HepG2 (cell line): Measurements from ENCODE around the gene ACOT13. TPM values are rescaled to one million over a fixed set of nuclear protein-coding genes. Genes with fewer than 3 reads are reported as not detected.

Source experiments
- CCAR2 ChIP-seq: fragments of 200-400 bp; formaldehyde crosslinking; optimal IDR thresholded peaks from 2 replicates; pipeline ENCODE3; 2018; ENCODE audit warnings: low read depth, mild to moderate bottlenecking, low read length, moderate library complexity
- DMTF1 ChIP-seq: sonication (generic); formaldehyde crosslinking; IDR thresholded peaks from 2 replicates; pipeline ENCODE4 v1.4.0; 2020; ENCODE audit warnings: mild to moderate bottlenecking, missing genetic modification reagents
- ELF4 ChIP-seq: sonication (generic); formaldehyde crosslinking; IDR thresholded peaks from 2 replicates; pipeline ENCODE4 v1.5.0; 2020; ENCODE audit warnings: missing genetic modification reagents, mild to moderate bottlenecking, moderate library complexity, borderline replicate concordance
- HINFP ChIP-seq: sonication (generic); formaldehyde crosslinking; IDR thresholded peaks from 2 replicates; pipeline ENCODE4 v1.4.0; 2020; ENCODE audit warnings: low read depth, mild to moderate bottlenecking, missing genetic modification reagents
- IKZF4 ChIP-seq: sonication (generic); formaldehyde crosslinking; IDR thresholded peaks from 2 replicates; pipeline ENCODE4 v1.5.1; 2020; ENCODE audit warnings: borderline replicate concordance, mild to moderate bottlenecking, low read depth, missing genetic modification reagents; ENCODE audit errors: not compliant biosample characterization
- NFIB ChIP-seq: sonication (generic); formaldehyde crosslinking; IDR thresholded peaks from 2 replicates; pipeline ENCODE4 v1.9.0; 2021; ENCODE audit warnings: missing genetic modification reagents, mild to moderate bottlenecking, borderline replicate concordance
- REPIN1 ChIP-seq: sonication (generic); formaldehyde crosslinking; IDR thresholded peaks from 2 replicates; pipeline ENCODE4 v1.8.0; 2022; ENCODE audit warnings: missing genetic modification reagents, low read depth, mild to moderate bottlenecking, borderline replicate concordance
- SSRP1 ChIP-seq: IDR thresholded peaks from 2 replicates; pipeline ENCODE4 v1.6.1; 2016; ENCODE audit warnings: control low read depth
- ZBTB7A ChIP-seq: sonication (generic); formaldehyde crosslinking; IDR thresholded peaks from 2 replicates; pipeline ENCODE4 v1.8.0; 2022; ENCODE audit warnings: mild to moderate bottlenecking, missing genetic modification reagents
- ZMAT5 ChIP-seq: sonication (generic); formaldehyde crosslinking; IDR thresholded peaks from 2 replicates; pipeline ENCODE4 v1.5.0; 2020; ENCODE audit warnings: mild to moderate bottlenecking, low read depth, missing genetic modification reagents, borderline replicate concordance
- ZNF274 ChIP-seq: sonication (generic); formaldehyde crosslinking; IDR thresholded peaks from 2 replicates; pipeline ENCODE4 v1.5.1; 2020; ENCODE audit warnings: mild to moderate bottlenecking, missing genetic modification reagents
- ZNF276 ChIP-seq: sonication (generic); formaldehyde crosslinking; IDR thresholded peaks from 2 replicates; pipeline ENCODE4 v1.4.0; 2020; ENCODE audit warnings: mild to moderate bottlenecking, low read depth, missing genetic modification reagents
- ZNF3 ChIP-seq: IDR thresholded peaks from 2 replicates; pipeline ENCODE4 v1.7.0; 2017; ENCODE audit warnings: inconsistent platforms
- ZNF441 ChIP-seq: sonication (generic); formaldehyde crosslinking; IDR thresholded peaks from 2 replicates; pipeline ENCODE4 v1.7.0; 2021; ENCODE audit warnings: missing genetic modification reagents, borderline replicate concordance
- ZNF569 ChIP-seq: sonication (generic); formaldehyde crosslinking; IDR thresholded peaks from 2 replicates; pipeline ENCODE4 v1.5.0; 2020; ENCODE audit warnings: mild to moderate bottlenecking, missing genetic modification reagents, moderate library complexity, borderline replicate concordance
- ZNF770 ChIP-seq: sonication (generic); formaldehyde crosslinking; IDR thresholded peaks from 2 replicates; pipeline ENCODE4 v1.5.0; 2020; ENCODE audit warnings: mild to moderate bottlenecking, missing genetic modification reagents
- polyA plus RNA-seq, 8 experiments: library from polyadenylated mRNA; depleted of rRNA in 3 of 8; stranded (reverse) in 7 of 8; unstranded in 1 of 8; fragments of >200 nt; fragmentation: Illumina TruSeq in 4 of 8; extraction: Trizol in 4 of 8; gene quantifications; 2 replicates each; pipeline versions ENCODE4 v1.2.1 to v1.2.3, GENCODE V29; 2011 to 2016; ENCODE audit warnings: low read depth in 4 of 8, missing spikeins in 1 of 8, mixed read lengths in 1 of 8; ENCODE audit not compliant: insufficient read depth in 1 of 8
- total RNA-seq, 5 experiments: library from RNA; depleted of rRNA; stranded (reverse); fragments of >200 nt; fragmentation: Illumina TruSeq; extraction: Trizol; gene quantifications; 2 replicates each; pipeline ENCODE4 v1.2.3, GENCODE V29; 2016; ENCODE audit warnings: low read depth in 1 of 5

Gene ACOT13
- total and polyA plus RNA-seq, 2 of the 13 experiments (the other 11 are each of a cell fraction or from before 2014, with no cell fraction given): 31.5 to 45.1 TPM

GRCh38 chr6:24666097-24666640, 708 bp upstream of the ACOT13 start (continued):
- TF ChIP-seq ZNF770 (CRISPR knock-in tag) (peak; percentile 19), REPIN1 (peak; percentile 5; the same call in 1 of the 2 replicates), ZNF276 (0 out of 2 replicates have a peak, but pooled peaks have one; percentile 39), HINFP (CRISPR knock-in tag) (peak; percentile 1; the same call in 1 of the 2 replicates), ZNF569 (CRISPR knock-in tag) (0 out of 2 replicates have a peak, but pooled peaks have one; percentile 3), ZBTB7A (CRISPR knock-in tag) (no peak), ELF4 (CRISPR knock-in tag) (peak; percentile 73), ZNF441 (peak; percentile 17; the same call in 1 of the 2 replicates), SSRP1 (peak; percentile 84; the same call in 1 of the 2 replicates), NFIB (CRISPR knock-in tag) (0 out of 2 replicates have a peak, but pooled peaks have one; percentile 33), ZNF274 (CRISPR knock-in tag) (0 out of 2 replicates have a peak, but pooled peaks have one; percentile 21), DMTF1 (peak; percentile 63; the same call in 1 of the 2 replicates), IKZF4 (CRISPR knock-in tag) (peak; percentile 32), CCAR2 (no peak), ZNF3 (no peak), ZMAT5 (0 out of 2 replicates have a peak, but pooled peaks have one; percentile 10)
